ENCODE data around the gene SGCD.

GRCh38 chr5:156623381-156624040 is 296.5 kb downstream of the SGCD start:
- TF ChIP-seq CTCF (IDR thresholded peaks at IDR 0.05) (no peak), POLR2AphosphoS5 (IDR thresholded peaks at IDR 0.05) (no peak)
